Neuronal stem cell (in vitro differentiated cells): ENCODE measurements around the gene FGFR1OP2.
"Not testable (repeated sequence)": the region's sequence is repeated elsewhere in the genome, so short reads cannot be mapped to it uniquely, and the experiment has no call there.

ENCODE experiments used
- DNase-seq: peaks from one replicate; pipeline ENCODE4 v3.0.0-alpha.2; 2013; ENCODE audit warnings: low spot score
- H2AFZ ChIP-seq: one replicate; pipeline ENCODE4 v1.6.1; 2013; ENCODE audit warnings: mild to moderate bottlenecking, low read length, inconsistent platforms
- H2AK5ac ChIP-seq: 2 replicates; pipeline ENCODE4 v1.6.1; 2013; ENCODE audit warnings: low read depth, mild to moderate bottlenecking, inconsistent platforms, low read length, moderate library complexity, mixed read lengths
- H2BK120ac ChIP-seq: 2 replicates; pipeline ENCODE4 v1.6.1; 2013; ENCODE audit warnings: low read depth, mild to moderate bottlenecking, inconsistent platforms, low read length, moderate library complexity, mixed read lengths
- H2BK12ac ChIP-seq: one replicate; pipeline ENCODE4 v1.6.1; 2013; ENCODE audit warnings: low read length, inconsistent platforms
- H2BK15ac ChIP-seq: 2 replicates; pipeline ENCODE4 v1.6.1; 2013; ENCODE audit warnings: mild to moderate bottlenecking, low read length, inconsistent platforms, mixed read lengths
- H2BK5ac ChIP-seq: one replicate; pipeline ENCODE4 v1.6.1; 2013; ENCODE audit warnings: inconsistent platforms, mild to moderate bottlenecking, low read length, moderate library complexity
- H3K14ac ChIP-seq: one replicate; pipeline ENCODE4 v1.6.1; 2013; ENCODE audit warnings: low read length, inconsistent platforms
- H3K18ac ChIP-seq: 2 replicates; pipeline ENCODE4 v1.6.1; 2013; ENCODE audit warnings: low read length, inconsistent platforms
- H3K23ac ChIP-seq: 2 replicates; pipeline ENCODE4 v1.6.1; 2013; ENCODE audit warnings: low read depth, mild to moderate bottlenecking, mixed read lengths, low read length, inconsistent platforms; ENCODE audit not compliant: poor library complexity
- H3K27ac ChIP-seq: replicated peaks from 3 replicates; pipeline ENCODE4 v1.5.1; 2013; ENCODE audit warnings: low read length, inconsistent platforms
- H3K27me3 ChIP-seq, 3 experiments: 2 replicates each; pipeline ENCODE4 v1.6.1; 2013; ENCODE audit warnings: low read length in 3 of 3, mild to moderate bottlenecking in 2 of 3, inconsistent platforms in 1 of 3, low read depth in 1 of 3, mixed read lengths in 1 of 3, moderate library complexity in 1 of 3; ENCODE audit not compliant: control insufficient read depth in 3 of 3, insufficient read depth in 3 of 3
- H3K36me3 ChIP-seq, 2 donors: replicated peaks in 1 of 2; 2 replicates each; pipeline ENCODE4 v1.6.1; 2013; ENCODE audit warnings: low read length in 2 of 2; ENCODE audit not compliant: control insufficient read depth in 2 of 2, insufficient read depth in 2 of 2
- H3K4ac ChIP-seq: 2 replicates; pipeline ENCODE4 v1.6.1; 2013; ENCODE audit warnings: inconsistent platforms, mild to moderate bottlenecking, low read length, moderate library complexity
- H3K4me1 ChIP-seq, 2 donors: 1 replicate in 1 of 2; 2 replicates in 1 of 2; pipeline ENCODE4 v1.6.1; 2013; ENCODE audit warnings: low read length in 2 of 2, low read depth in 1 of 2; ENCODE audit not compliant: control insufficient read depth in 2 of 2, insufficient read depth in 1 of 2
- H3K4me2 ChIP-seq: one replicate; pipeline ENCODE4 v1.6.1; 2013; ENCODE audit warnings: mild to moderate bottlenecking, low read length, inconsistent platforms; ENCODE audit not compliant: insufficient read depth, poor library complexity, severe bottlenecking
- H3K4me3 ChIP-seq, 2 donors: 2 replicates each; pipeline ENCODE4 v1.5.1; 2013; ENCODE audit warnings: low read length in 2 of 2, mild to moderate bottlenecking in 2 of 2, inconsistent platforms in 1 of 2, moderate library complexity in 1 of 2
- H3K79me1 ChIP-seq: one replicate; pipeline ENCODE4 v1.6.1; 2013; ENCODE audit warnings: low read depth, mild to moderate bottlenecking, inconsistent platforms, low read length, moderate library complexity
- H3K9ac ChIP-seq: one replicate; pipeline ENCODE4 v1.6.1; 2013; ENCODE audit warnings: mild to moderate bottlenecking, low read depth, low read length, inconsistent platforms; ENCODE audit not compliant: poor library complexity
- H3K9me3 ChIP-seq, 2 donors: replicated peaks in 1 of 2; 2 replicates each; pipeline versions ENCODE3 to v1.6.1; 2013; ENCODE audit warnings: low read length in 2 of 2, mild to moderate bottlenecking in 2 of 2, inconsistent platforms in 1 of 2, low read depth in 1 of 2, mixed read lengths in 1 of 2, moderate library complexity in 1 of 2; ENCODE audit not compliant: control insufficient read depth in 2 of 2, insufficient read depth in 1 of 2
- H4K8ac ChIP-seq: one replicate; pipeline ENCODE4 v1.6.1; 2013; ENCODE audit warnings: low read depth, mild to moderate bottlenecking, inconsistent platforms, low read length, moderate library complexity
- H4K91ac ChIP-seq: one replicate; pipeline ENCODE4 v1.6.1; 2013; ENCODE audit warnings: low read length, low read depth, mild to moderate bottlenecking, inconsistent platforms; ENCODE audit not compliant: poor library complexity
- WGBS, 2 donors: extraction: QIAGEN DNeasy Blood & Tissue Kit; methylation state at CpG; one replicate each; pipeline ENCODE4 v1.1.7; 2013; ENCODE audit warnings: missing lambda C conversion rate in 2 of 2, mixed read lengths in 1 of 2; ENCODE audit not compliant: insufficient read length in 2 of 2, insufficient replicate concordance in 1 of 2; ENCODE audit errors: extremely low coverage in 2 of 2; 5-methylcytosine and 5-hydroxymethylcytosine counted together

FGFR1OP2 gene

DNA sequence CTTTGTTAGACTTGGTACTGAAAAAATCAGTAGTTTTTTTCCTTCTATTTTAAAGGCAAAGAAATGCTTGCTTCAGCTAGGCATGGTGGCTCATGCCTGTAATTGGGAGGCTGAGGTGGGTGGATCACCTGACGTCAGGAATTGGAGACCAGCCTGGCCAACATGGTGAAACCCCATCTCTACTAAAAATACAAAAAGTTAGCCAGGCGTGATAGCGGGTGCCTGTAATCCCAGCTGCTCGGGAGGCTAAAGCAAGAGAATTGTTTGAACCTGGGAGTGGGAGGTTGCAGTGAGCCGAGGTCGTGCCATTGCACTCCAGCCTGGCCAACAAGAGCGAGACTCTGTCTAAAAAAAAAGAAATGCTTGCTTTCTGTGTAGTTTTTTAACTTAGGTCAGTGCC lies 23.1 kb downstream of the FGFR1OP2 start:
- H2AK5ac ChIP-seq, H2BK12ac ChIP-seq, H3K27ac ChIP-seq: not testable (repeated sequence)

DNA sequence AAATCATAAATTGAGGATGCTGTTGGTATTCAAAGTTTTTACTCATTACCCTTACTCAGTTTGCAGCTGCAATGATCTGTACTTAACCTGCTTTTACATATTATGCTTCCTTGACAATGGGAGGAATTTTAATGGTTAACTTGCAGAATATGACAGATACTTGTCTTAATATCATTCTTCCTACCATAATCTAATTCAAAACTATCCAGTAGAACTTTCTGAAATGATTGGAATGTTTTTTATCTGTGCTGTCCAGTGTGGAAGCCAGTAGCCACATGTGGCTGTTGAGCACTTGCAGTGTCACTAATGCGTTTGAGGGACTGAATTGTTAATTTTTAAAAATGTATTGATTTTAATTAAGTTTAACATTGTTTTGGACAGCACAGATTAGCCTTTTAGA lies 23.5 kb downstream of the FGFR1OP2 start:
- H2BK12ac ChIP-seq: no peak overlapping the region
- H3K9ac ChIP-seq: no peak overlapping the region
- no peak overlapping the region for H2AFZ ChIP-seq
- no CpG with 5 or more reads among the region's 1 CpG for WGBS, 2 donors
- no peak overlapping the region for H2BK120ac ChIP-seq
- H2BK15ac ChIP-seq: no peak overlapping the region
- H3K27me3 ChIP-seq: no peaks in the 10 kb centered on the region
- H3K18ac ChIP-seq: no peak overlapping the region
- no peaks in the 10 kb centered on the region for H3K79me1 ChIP-seq
- no peaks in the 10 kb centered on the region for H3K4me1 ChIP-seq
- H3K23ac ChIP-seq: no peak overlapping the region
- H3K27ac ChIP-seq: no peak overlapping the region
- H2AK5ac ChIP-seq: no peak overlapping the region
- no peak overlapping the region for H4K8ac ChIP-seq
- no peak overlapping the region for H4K91ac ChIP-seq
- peaks cover 2 to 93% of the 10 kb centered on the region in 2 donors for H3K36me3 ChIP-seq
- H2BK5ac ChIP-seq: no peak overlapping the region
- H3K9me3 ChIP-seq: peaks cover 0 to 2% of the 10 kb centered on the region in 2 donors
- no peak overlapping the region for H3K4ac ChIP-seq
- DNase-seq: no peak
- H3K4me2 ChIP-seq: no peak overlapping the region
- H3K14ac ChIP-seq: no peak overlapping the region
- no peak overlapping the region for H3K4me3 ChIP-seq

More for the DNA sequence above, 23.1 kb downstream of the FGFR1OP2 start:
- H3K36me3 ChIP-seq: peaks cover 3 to 93% of the 10 kb centered on the region in 2 donors
- not testable (repeated sequence) for H4K91ac ChIP-seq, H3K27me3 ChIP-seq, H2BK15ac ChIP-seq, H3K79me1 ChIP-seq, H4K8ac ChIP-seq, H2AFZ ChIP-seq, DNase-seq, H3K4me3 ChIP-seq, H3K18ac ChIP-seq, H2BK120ac ChIP-seq, H3K4me1 ChIP-seq, H3K4ac ChIP-seq, H3K9ac ChIP-seq, H2BK5ac ChIP-seq, H3K14ac ChIP-seq, H3K23ac ChIP-seq, H3K4me2 ChIP-seq, H3K9me3 ChIP-seq
- no CpG with 5 or more reads among the region's 7 CpGs for WGBS, 2 donors

DNA sequence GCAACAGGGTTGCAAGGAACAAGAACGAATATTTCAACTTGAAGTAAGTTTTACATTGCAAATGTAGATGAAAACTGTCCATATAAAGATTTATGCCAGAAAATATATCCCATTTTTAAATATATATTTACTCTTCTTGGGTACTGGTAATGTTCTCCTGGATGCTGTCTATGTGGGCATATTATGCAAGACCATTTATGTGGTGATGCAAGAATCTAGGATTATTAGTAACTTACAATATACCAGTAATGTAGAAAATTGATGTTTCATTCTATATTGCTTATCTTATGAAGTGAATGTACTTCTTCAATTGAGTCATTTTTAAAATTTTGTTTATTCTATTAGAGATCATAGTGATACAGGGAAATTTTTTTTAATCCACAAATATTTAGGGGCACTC lies 25.1 kb downstream of the FGFR1OP2 start:
- Histone ChIP-seq H3K9me3 (peaks cover 0 to 3% of the 10 kb centered on the region in 2 donors), H2BK12ac (no peak overlapping the region), H3K4me3 (no peak overlapping the region), H2AFZ (no peak overlapping the region), H3K27ac (no peak overlapping the region), H3K4me2 (no peak overlapping the region), H3K4me1 (no peaks in the 10 kb centered on the region), H2BK5ac (no peak overlapping the region), H3K18ac (no peak overlapping the region), H3K23ac (no peak overlapping the region), H2BK120ac (no peak overlapping the region), H3K79me1 (no peaks in the 10 kb centered on the region), H3K4ac (no peak overlapping the region), H2BK15ac (no peak overlapping the region), H3K9ac (no peak overlapping the region), H4K8ac (no peak overlapping the region), H3K27me3 (no peaks in the 10 kb centered on the region), H4K91ac (no peak overlapping the region), H2AK5ac (no peak overlapping the region), H3K36me3 (peaks cover 4 to 93% of the 10 kb centered on the region in 2 donors), H3K14ac (no peak overlapping the region)
- WGBS, 2 donors: no CpG with 5 or more reads among the region's 1 CpG
- no peak for DNase-seq

DNA sequence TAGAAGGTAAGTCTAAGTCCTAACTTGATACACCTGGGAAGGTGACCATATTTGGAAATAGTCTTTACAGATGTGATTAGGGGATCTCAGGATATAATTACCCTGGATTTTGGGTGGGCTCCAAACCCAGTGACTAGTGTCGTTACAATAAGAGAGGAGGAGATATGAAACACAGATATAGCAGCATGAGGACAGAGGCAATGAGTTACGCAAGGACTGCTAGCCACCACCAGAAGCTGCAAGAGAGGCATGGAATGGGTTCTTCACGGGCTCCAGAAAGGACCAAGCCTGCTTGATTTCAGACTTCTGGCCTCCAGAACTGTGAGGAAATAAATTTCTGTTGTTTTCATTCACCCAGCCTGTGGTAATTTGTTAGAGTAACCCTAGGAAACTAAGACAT lies 28.6 kb downstream of the FGFR1OP2 start:
- Histone ChIP-seq H3K23ac (no peak overlapping the region), H3K36me3 (peaks cover 4 to 98% of the 10 kb centered on the region in 2 donors), H3K4ac (no peak overlapping the region), H2BK12ac (no peak overlapping the region), H3K18ac (no peak overlapping the region), H2AK5ac (no peak overlapping the region), H3K9ac (no peak overlapping the region), H3K4me1 (no peaks in the 10 kb centered on the region), H2BK15ac (no peak overlapping the region), H2BK5ac (no peak overlapping the region), H3K4me2 (no peak overlapping the region), H3K14ac (no peak overlapping the region), H3K79me1 (no peaks in the 10 kb centered on the region), H3K4me3 (no peak overlapping the region), H3K27me3 (no peaks in the 10 kb centered on the region), H4K91ac (no peak overlapping the region), H4K8ac (no peak overlapping the region), H3K9me3 (peaks cover 0 to 3% of the 10 kb centered on the region in 2 donors), H3K27ac (no peak overlapping the region), H2AFZ (no peak overlapping the region), H2BK120ac (no peak overlapping the region)
- WGBS, 2 donors: no CpG with 5 or more reads among the region's 3 CpGs
- no peak for DNase-seq
